ENCODE measurements around the gene CYB5A. TPM values are rescaled to one million over a fixed set of nuclear protein-coding genes. Genes with fewer than 3 reads are reported as not detected.

Gene CYB5A
- total RNA-seq, 4 donors from 2014 or later, result 232 to 490 (median 267) TPM

DNA sequence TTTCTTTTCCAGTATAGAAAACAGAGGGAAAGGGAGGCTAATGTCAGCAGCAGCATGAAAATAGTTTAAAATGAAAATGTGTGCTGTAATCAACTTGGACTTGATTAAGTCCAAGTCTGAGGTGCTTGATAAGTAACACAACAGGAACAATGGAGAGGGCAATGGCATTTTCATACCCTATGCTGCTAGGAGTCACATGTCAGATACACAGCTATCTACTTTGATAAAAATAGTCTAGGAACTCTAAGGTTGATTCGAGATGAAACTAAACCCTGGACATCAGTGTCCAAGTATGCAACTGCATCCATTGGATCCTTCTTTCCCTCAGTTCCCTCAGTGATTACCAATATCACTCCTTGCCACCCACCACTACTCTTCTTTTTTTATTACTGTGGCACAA lies 19.2 kb upstream of the CYB5A start:
- H3K27ac ChIP-seq, result no peak overlapping the region
- WGBS, 2 donors, result 76 to 97% methylated on average over 1 of the region's 1 CpG
- no peak overlapping the region for H3K4me3 ChIP-seq
- H3K27me3 ChIP-seq, result no peaks in the 10 kb centered on the region
- DNase-seq (ENCODE audit: low spot score in 2 of 2), result no peak
- H3K4me1 ChIP-seq, result no peaks in the 10 kb centered on the region
- H3K9me3 ChIP-seq, result no peaks in the 10 kb centered on the region
- H3K36me3 ChIP-seq, result no peaks in the 10 kb centered on the region
- TF ChIP-seq POLR2A (IDR thresholded peaks at IDR 0.05), result no peak
- TF ChIP-seq, protein P1, sequence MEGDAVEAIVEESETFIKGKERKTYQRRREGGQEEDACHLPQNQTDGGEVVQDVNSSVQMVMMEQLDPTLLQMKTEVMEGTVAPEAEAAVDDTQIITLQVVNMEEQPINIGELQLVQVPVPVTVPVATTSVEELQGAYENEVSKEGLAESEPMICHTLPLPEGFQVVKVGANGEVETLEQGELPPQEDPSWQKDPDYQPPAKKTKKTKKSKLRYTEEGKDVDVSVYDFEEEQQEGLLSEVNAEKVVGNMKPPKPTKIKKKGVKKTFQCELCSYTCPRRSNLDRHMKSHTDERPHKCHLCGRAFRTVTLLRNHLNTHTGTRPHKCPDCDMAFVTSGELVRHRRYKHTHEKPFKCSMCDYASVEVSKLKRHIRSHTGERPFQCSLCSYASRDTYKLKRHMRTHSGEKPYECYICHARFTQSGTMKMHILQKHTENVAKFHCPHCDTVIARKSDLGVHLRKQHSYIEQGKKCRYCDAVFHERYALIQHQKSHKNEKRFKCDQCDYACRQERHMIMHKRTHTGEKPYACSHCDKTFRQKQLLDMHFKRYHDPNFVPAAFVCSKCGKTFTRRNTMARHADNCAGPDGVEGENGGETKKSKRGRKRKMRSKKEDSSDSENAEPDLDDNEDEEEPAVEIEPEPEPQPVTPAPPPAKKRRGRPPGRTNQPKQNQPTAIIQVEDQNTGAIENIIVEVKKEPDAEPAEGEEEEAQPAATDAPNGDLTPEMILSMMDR (IDR thresholded peaks at IDR 0.05), result no peak
- TF ChIP-seq EP300 (IDR thresholded peaks at IDR 0.05), result no peak

DNA sequence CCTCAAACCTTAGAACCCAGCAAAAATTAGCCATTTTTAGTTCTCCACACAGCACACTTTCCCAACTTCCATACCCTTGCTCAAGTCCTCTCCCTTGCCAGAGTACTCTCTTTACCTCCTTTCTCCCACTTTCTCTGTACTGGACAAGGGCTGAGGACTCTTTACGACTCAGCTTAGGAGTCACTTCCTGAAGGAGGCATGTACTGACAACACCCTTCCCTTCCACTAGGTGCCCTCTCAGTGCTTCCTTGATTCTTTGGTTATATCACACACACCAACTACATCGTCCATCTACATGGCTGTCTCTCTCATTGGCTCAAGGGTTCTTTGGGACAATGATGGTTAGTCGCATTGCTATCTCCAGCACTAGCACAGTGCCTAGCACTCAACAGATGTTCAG lies 18.6 kb upstream of the CYB5A start:
- TF ChIP-seq POLR2A (IDR thresholded peaks at IDR 0.05), result no peak
- TF ChIP-seq, protein P1 (IDR thresholded peaks at IDR 0.05), result peak in 1 of 5 experiments; percentile 18
- Histone ChIP-seq H3K4me1 (no peaks in the 10 kb centered on the region), H3K4me3 (no peak overlapping the region), H3K36me3 (no peaks in the 10 kb centered on the region), H3K27me3 (no peaks in the 10 kb centered on the region), H3K9me3 (no peaks in the 10 kb centered on the region), H3K27ac (no peak overlapping the region)
- no peak for DNase-seq (ENCODE audit: low spot score in 2 of 2)
- 46 to 59% methylated on average over 3 of the region's 3 CpGs for WGBS, 2 donors

DNA sequence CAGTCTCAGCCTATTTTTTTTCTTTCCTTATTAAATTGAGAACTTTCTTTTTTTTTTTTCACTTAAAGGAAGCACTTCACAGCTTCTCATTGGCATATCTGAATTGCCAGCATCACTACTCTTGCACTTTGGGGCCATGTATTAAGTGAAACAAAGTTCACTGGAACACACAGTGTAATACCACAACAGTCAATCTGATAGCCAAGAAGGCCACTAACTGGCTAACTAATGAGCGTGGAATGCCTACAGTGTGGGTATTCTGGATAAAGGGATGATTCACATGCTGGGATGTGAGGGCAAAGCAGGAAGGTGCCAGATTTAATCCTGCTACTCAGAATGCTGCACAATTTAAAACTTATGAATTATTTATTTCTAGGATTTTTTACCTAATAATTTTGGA lies 12.2 kb upstream of the CYB5A start:
- no peak for TF ChIP-seq POLR2A (IDR thresholded peaks at IDR 0.05)
- TF ChIP-seq, protein P1 (IDR thresholded peaks at IDR 0.05), result no peak
- TF ChIP-seq EP300 (IDR thresholded peaks at IDR 0.05), result no peak
- Histone ChIP-seq H3K36me3 (no peaks in the 10 kb centered on the region), H3K4me1 (no peaks in the 10 kb centered on the region), H3K9me3 (no peaks in the 10 kb centered on the region), H3K4me3 (no peak overlapping the region), H3K27me3 (no peaks in the 10 kb centered on the region), H3K27ac (no peak overlapping the region)
- 59 to 76% methylated on average over 1 of the region's 1 CpG for WGBS, 2 donors
- DNase-seq (ENCODE audit: low spot score in 2 of 2), result no peak

DNA sequence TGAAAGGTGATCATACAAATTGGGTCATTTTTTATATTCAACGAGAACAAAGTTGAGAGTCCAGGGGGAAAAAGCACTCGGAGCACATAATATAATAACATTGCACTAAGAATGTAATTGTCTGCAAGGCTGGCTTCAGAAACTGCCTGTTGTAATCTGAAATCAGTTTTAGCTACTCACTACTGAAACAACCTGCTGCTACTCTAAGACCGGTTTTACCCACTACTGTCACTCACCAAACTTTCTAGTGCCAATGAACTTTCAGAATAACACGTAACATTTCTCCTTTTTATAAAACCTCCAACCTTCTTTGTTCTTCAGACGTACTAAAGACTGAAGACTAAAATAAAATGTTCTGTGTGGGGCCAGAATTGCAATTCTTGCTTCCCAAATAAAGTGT lies 11.5 kb upstream of the CYB5A start:
- H3K27ac ChIP-seq, result no peak overlapping the region
- WGBS, 2 donors, result 62 to 84% methylated on average over 5 of the region's 5 CpGs
- DNase-seq (ENCODE audit: low spot score in 2 of 2), result no peak
- no peaks in the 10 kb centered on the region for H3K36me3 ChIP-seq
- no peaks in the 10 kb centered on the region for H3K4me1 ChIP-seq
- no peaks in the 10 kb centered on the region for H3K9me3 ChIP-seq
- no peak overlapping the region for H3K4me3 ChIP-seq
- no peaks in the 10 kb centered on the region for H3K27me3 ChIP-seq
- TF ChIP-seq EP300 (IDR thresholded peaks at IDR 0.05), result no peak
- no peak for TF ChIP-seq POLR2A (IDR thresholded peaks at IDR 0.05)
- TF ChIP-seq, protein P1 (IDR thresholded peaks at IDR 0.05), result no peak

DNA sequence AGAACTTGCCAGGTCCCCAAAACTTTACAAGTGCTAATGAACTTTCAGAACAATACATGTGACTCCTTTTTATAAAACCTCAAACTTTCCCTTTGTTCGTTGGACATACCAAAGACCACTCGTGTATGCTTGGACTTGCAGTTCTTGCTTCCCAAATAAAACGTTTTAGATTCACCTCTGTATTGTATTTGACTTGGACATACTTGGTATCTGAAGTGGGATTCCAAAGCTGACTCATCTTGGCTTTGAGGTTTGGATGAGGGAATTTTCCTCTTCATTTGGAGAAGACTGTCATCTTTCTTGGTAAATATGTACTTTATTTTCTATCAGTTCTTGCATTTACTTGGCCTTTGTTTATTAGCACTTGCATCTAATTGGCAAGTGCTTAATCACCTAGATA lies 8.0 kb upstream of the CYB5A start:
- Histone ChIP-seq H3K9me3 (no peaks in the 10 kb centered on the region), H3K4me1 (no peaks in the 10 kb centered on the region), H3K27me3 (no peaks in the 10 kb centered on the region), H3K4me3 (no peak overlapping the region), H3K36me3 (no peaks in the 10 kb centered on the region), H3K27ac (no peak overlapping the region)
- 71 to 81% methylated on average over 3 of the region's 3 CpGs for WGBS, 2 donors
- TF ChIP-seq POLR2A (IDR thresholded peaks at IDR 0.05) (no peak), EP300 (IDR thresholded peaks at IDR 0.05) (no peak)
- TF ChIP-seq, protein P1 (IDR thresholded peaks at IDR 0.05), result no peak
- no peak for DNase-seq (ENCODE audit: low spot score in 2 of 2)
